ENCODE data around the gene A1CF. TPM values are rescaled to one million over a fixed set of nuclear protein-coding genes. Genes with fewer than 3 reads are reported as not detected.

The A1CF gene
- total and polyA plus RNA-seq, 2 of the 8 experiments (the other 6 are each of a cell fraction or from before 2014, with no cell fraction given) = not detected

- H2BK120ac ChIP-seq (replicated peaks; ENCODE audit: low read depth, low read length) = no peak overlapping the region
- no peak overlapping the region for H3K14ac ChIP-seq (ENCODE audit: insufficient read length)
- H3K4me1 ChIP-seq (replicated peaks in 1 of 4; ENCODE audit: control insufficient read depth in 3 of 4, insufficient read depth in 4 of 4, low read length in 3 of 4) = no peaks in the 10 kb centered on the region
- H3K27me3 ChIP-seq (replicated peaks in 1 of 4; ENCODE audit: control insufficient read depth in 3 of 4, extremely low read depth in 1 of 4, insufficient read depth in 3 of 4, low read length in 3 of 4) = no peaks in the 10 kb centered on the region; a peak in 1 of 7 replicates
- no peak overlapping the region for H3K9ac ChIP-seq (replicated peaks in 1 of 4; ENCODE audit: extremely low read depth in 1 of 4, low read depth in 3 of 4, low read length in 3 of 4)
- H3K9me3 ChIP-seq (ENCODE audit: insufficient read depth in 2 of 2, low read depth in 1 of 2, low read length in 1 of 2) = no peaks in the 10 kb centered on the region
- no peak overlapping the region for H3K27ac ChIP-seq (ENCODE audit: low read depth, low read length)
- FAIRE-seq (no peak), DNase-seq (ENCODE audit: low read depth in 1 of 2, low spot score in 2 of 2) (no peak)
- H4K8ac ChIP-seq (ENCODE audit: extremely low read depth, insufficient read depth, low read length) = no peak overlapping the region
- H3K4ac ChIP-seq (replicated peaks; ENCODE audit: insufficient read length, low read depth, low read length) = no peak overlapping the region
- no peak overlapping the region for H3K4me2 ChIP-seq (ENCODE audit: insufficient read depth in 1 of 2, low read depth in 2 of 2, low read length in 2 of 2)
- no peak overlapping the region for H2BK20ac ChIP-seq (ENCODE audit: low read length)
- TF ChIP-seq MAX (IDR thresholded peaks at IDR 0.05) (no peak), TAF7 (optimal IDR thresholded peaks at IDR 0.05; ENCODE audit: borderline replicate concordance, low read depth, low read length) (no peak), MAFK (IDR thresholded peaks at IDR 0.05; ENCODE audit: low read depth, low read length) (no peak), E2F6 (IDR thresholded peaks at IDR 0.05) (no peak), RAD21 (IDR thresholded peaks at IDR 0.05 in 1 of 2, conservative IDR thresholded peaks at IDR 0.05 in 1 of 2; ENCODE audit: low read depth in 2 of 2, low read length in 2 of 2) (no peak), SIN3A (conservative IDR thresholded peaks at IDR 0.05 in 1 of 2, IDR thresholded peaks at IDR 0.05 in 1 of 2; ENCODE audit: low read depth in 1 of 2, low read length in 2 of 2) (no peak), ATF3 (IDR thresholded peaks at IDR 0.05; ENCODE audit: insufficient read depth, low read depth, low read length) (no peak), USF2 (IDR thresholded peaks at IDR 0.05; ENCODE audit: low read length) (no peak)
- no peak overlapping the region for H2BK15ac ChIP-seq (ENCODE audit: low read length)
- H2AFZ ChIP-seq (ENCODE audit: low read length) = no peak overlapping the region
- no peak overlapping the region for H3K23ac ChIP-seq (ENCODE audit: insufficient read length)
- H3K4me3 ChIP-seq (ENCODE audit: extremely low read depth in 1 of 4, insufficient read depth in 2 of 4, low read depth in 3 of 4, low read length in 4 of 4) = no peak overlapping the region
- H3K36me3 ChIP-seq (ENCODE audit: control insufficient read depth in 2 of 4, insufficient read depth in 4 of 4, low read length in 3 of 4) = no peaks in the 10 kb centered on the region
- H3K79me2 ChIP-seq (ENCODE audit: control insufficient read depth in 1 of 2, insufficient read depth in 2 of 2, low read length in 2 of 2) = no peaks in the 10 kb centered on the region
- WGBS, 2 experiments (ENCODE audit: extremely low coverage in 1 of 2, insufficient coverage in 1 of 2, insufficient read length in 1 of 2, insufficient replicate concordance in 2 of 2, low coverage in 1 of 2, low lambda C conversion rate in 2 of 2, missing lambda C conversion rate in 1 of 2) = 71% methylated on average over 2 of the region's 2 CpGs; no CpG with 5 or more reads in 1 of the 2 experiments
- no peaks in the 10 kb centered on the region for H4K20me1 ChIP-seq (replicated peaks in 1 of 2; ENCODE audit: control insufficient read depth in 1 of 2, insufficient read depth in 2 of 2, low read length in 2 of 2)
- no peak overlapping the region for H4K5ac ChIP-seq (ENCODE audit: insufficient read length, low read depth, low read length)
- no peaks in the 10 kb centered on the region for H3K23me2 ChIP-seq (ENCODE audit: low read depth, low read length)
- ChIA-PET POLR2A (ENCODE audit: partially characterized antibody) (interaction anchor here (1.2 kb wide), 1 partner anchor 11 kb away, joined by 3 read pairs; no protein-coding TSS in a partner anchor), CTCF (ENCODE audit: partially characterized antibody) (interaction anchor here (1.3 kb wide), 1 partner anchor 14 kb away, joined by 3 read pairs; no protein-coding TSS in a partner anchor)
- H4K91ac ChIP-seq (replicated peaks; ENCODE audit: insufficient read length, low read length) = no peak overlapping the region
- no peak overlapping the region for H2BK5ac ChIP-seq (ENCODE audit: low read depth, low read length)
- no peak overlapping the region for H2BK12ac ChIP-seq (ENCODE audit: low read depth, low read length)
- H2AK5ac ChIP-seq (ENCODE audit: low read depth, low read length) = no peak overlapping the region
- no peaks in the 10 kb centered on the region for H3K79me1 ChIP-seq (ENCODE audit: low read depth, low read length)
- H3K56ac ChIP-seq (replicated peaks; ENCODE audit: insufficient read length, low read depth, low read length) = no peak overlapping the region
- H3K18ac ChIP-seq (ENCODE audit: extremely low read depth, low read length) = no peak overlapping the region
Observed at GRCh38 chr10:50876429-50876828, 9.0 kb downstream of the A1CF start.
